Measurements from ENCODE around the gene SEC16A. TPM values are rescaled to one million over a fixed set of nuclear protein-coding genes. Genes with fewer than 3 reads are reported as not detected.

SEC16A gene
- total and polyA plus RNA-seq, 8 donors = 14.6 to 105 (median 45.4) TPM

- peaks cover 24 to 32% (median 31%) of the 10 kb centered on the region in 4 donors for H3K4me1 ChIP-seq
- H3K27me3 ChIP-seq = no peaks in the 10 kb centered on the region
- H3K4me3 ChIP-seq = no peak overlapping the region
- 72 to 83% (median 76%) methylated on average over 15 to 17 of the region's 17 CpGs for WGBS, 5 donors
- TF ChIP-seq, protein P1, sequence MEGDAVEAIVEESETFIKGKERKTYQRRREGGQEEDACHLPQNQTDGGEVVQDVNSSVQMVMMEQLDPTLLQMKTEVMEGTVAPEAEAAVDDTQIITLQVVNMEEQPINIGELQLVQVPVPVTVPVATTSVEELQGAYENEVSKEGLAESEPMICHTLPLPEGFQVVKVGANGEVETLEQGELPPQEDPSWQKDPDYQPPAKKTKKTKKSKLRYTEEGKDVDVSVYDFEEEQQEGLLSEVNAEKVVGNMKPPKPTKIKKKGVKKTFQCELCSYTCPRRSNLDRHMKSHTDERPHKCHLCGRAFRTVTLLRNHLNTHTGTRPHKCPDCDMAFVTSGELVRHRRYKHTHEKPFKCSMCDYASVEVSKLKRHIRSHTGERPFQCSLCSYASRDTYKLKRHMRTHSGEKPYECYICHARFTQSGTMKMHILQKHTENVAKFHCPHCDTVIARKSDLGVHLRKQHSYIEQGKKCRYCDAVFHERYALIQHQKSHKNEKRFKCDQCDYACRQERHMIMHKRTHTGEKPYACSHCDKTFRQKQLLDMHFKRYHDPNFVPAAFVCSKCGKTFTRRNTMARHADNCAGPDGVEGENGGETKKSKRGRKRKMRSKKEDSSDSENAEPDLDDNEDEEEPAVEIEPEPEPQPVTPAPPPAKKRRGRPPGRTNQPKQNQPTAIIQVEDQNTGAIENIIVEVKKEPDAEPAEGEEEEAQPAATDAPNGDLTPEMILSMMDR (IDR thresholded peaks at IDR 0.05) = no peak
- no peak for TF ChIP-seq POLR2A (IDR thresholded peaks at IDR 0.05)
- no peak for TF ChIP-seq EP300 (IDR thresholded peaks at IDR 0.05)
- no peak for TF ChIP-seq POLR2AphosphoS5 (IDR thresholded peaks at IDR 0.05)
- intact Hi-C loops (cut with DNase I; ENCODE audit: low total_unique reads) = no loop called here
- H3K36me3 ChIP-seq = peaks cover 55 to 66% (median 64%) of the 10 kb centered on the region in 4 donors
- no peak for DNase-seq
- no peak overlapping the region for H3K27ac ChIP-seq
- no peaks in the 10 kb centered on the region for H3K9me3 ChIP-seq
Observed at GRCh38 chr9:136441681-136442245, 41.1 kb downstream of the SEC16A start.

DNA sequence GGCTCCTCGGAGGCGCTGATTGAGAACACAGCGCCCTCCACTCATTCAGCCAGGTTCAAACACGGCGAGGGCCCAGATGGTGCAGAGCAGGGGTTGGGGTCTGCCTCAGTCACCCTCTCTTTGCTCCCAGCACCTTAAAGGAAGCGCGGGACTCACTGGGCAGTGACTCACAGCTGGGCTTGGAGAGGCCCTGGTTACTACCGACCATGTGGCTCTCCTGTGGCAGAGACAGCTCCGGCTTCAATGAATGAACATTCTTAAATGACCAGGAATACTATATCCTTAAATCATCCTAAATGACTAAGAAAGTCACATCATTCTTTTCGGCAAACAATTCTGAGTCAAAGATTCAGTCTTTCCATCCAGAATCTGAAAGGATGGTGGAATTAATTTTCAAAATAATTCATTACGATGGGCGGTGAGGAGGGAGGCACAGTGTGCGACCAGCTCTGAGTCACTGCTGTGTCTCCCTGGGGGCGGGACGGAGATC is 41.6 kb downstream of the SEC16A start:
- DNase-seq = no peak
- Histone ChIP-seq H3K9me3 (no peaks in the 10 kb centered on the region), H3K27ac (no peak overlapping the region), H3K4me1 (peaks cover 24 to 37% (median 34%) of the 10 kb centered on the region in 4 donors), H3K4me3 (no peak overlapping the region), H3K27me3 (no peaks in the 10 kb centered on the region), H3K36me3 (peaks cover 50 to 66% (median 60%) of the 10 kb centered on the region in 4 donors)
- intact Hi-C loops (cut with DNase I; ENCODE audit: low total_unique reads) = no loop called here
- WGBS, 5 donors = 86 to 93% (median 90%) methylated on average over 15 of the region's 15 CpGs
- TF ChIP-seq POLR2AphosphoS5 (IDR thresholded peaks at IDR 0.05) (no peak), EP300 (IDR thresholded peaks at IDR 0.05) (no peak)

DNA sequence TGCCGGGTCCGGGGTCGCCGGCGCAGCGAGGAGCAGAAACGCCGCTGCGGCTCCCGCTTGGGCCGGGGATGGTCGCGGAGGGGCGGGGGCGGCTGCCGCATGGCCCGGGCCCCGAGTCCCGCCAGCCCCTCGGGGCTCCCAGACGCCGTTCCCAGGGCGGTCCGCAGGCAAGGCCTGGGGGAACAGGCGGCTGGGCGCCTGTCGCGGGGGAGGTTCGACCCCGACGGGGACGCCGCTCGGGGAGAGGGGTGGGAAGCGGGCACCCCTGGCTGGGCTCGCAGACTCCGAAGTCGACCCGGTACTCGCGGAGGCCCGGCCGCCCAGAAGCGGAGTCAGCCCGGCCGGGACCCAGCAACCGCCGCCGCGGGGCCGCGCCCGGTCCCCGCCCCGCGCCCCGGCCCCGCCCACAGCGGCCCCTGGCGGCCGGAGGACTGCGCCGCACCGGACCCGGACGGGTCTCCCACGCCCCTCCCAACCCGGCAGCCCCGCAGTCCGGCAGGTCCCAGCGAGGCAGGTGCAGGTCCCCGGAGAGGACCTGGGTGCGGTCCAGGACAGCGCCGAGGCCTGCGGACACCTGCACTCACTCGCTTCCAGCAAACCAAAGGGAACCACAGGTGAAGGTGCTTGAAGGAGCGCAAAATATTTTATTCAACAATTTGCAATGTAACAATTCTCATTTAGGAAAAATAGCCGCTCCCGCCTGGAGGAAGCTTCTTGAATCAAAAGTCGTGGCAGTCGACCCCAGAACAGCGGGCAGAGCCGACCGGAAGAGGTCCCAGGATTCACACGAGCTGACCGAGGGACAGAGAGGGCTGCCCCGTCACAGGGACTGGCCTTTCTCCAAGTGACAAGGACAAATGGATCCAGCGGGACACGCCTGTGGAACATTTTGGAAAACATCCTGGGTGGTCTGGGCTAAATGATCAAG is 43.1 kb downstream of the SEC16A start, which contains the start of gene INPP5E:
Gene INPP5E (minus strand): TSS at position 365 of the 928 bp plus-strand sequence. CDS start 426 bp downstream, outside the sequence.
- Histone ChIP-seq H3K36me3 (peaks cover 38 to 62% (median 52%) of the 10 kb centered on the region in 4 donors), H3K9me3 (no peaks in the 10 kb centered on the region), H3K27me3 (no peaks in the 10 kb centered on the region), H3K27ac (peak within 1 kb of the TSS; percentile 66 to 84 (median 80)), H3K4me3 (peak within 1 kb of the TSS; percentile 91 to 98 (median 95)), H3K4me1 (peaks cover 24 to 44% (median 38%) of the 10 kb centered on the region in 4 donors)
- DNase-seq = peak; percentile 82 to 90
- intact Hi-C loops (cut with DNase I; ENCODE audit: low total_unique reads) = no loop called here
- TF ChIP-seq POLR2AphosphoS5 (IDR thresholded peaks at IDR 0.05) (peak in 1 of 3 donors; percentile 8), EP300 (IDR thresholded peaks at IDR 0.05) (no peak)
- TF ChIP-seq, protein P1 (IDR thresholded peaks at IDR 0.05) = peak in 4 of 7 experiments; percentile 23 to 90 (median 58)
- WGBS, 5 donors = 6 to 22% (median 9%) methylated on average over 19 to 90 of the region's 90 CpGs

DNA sequence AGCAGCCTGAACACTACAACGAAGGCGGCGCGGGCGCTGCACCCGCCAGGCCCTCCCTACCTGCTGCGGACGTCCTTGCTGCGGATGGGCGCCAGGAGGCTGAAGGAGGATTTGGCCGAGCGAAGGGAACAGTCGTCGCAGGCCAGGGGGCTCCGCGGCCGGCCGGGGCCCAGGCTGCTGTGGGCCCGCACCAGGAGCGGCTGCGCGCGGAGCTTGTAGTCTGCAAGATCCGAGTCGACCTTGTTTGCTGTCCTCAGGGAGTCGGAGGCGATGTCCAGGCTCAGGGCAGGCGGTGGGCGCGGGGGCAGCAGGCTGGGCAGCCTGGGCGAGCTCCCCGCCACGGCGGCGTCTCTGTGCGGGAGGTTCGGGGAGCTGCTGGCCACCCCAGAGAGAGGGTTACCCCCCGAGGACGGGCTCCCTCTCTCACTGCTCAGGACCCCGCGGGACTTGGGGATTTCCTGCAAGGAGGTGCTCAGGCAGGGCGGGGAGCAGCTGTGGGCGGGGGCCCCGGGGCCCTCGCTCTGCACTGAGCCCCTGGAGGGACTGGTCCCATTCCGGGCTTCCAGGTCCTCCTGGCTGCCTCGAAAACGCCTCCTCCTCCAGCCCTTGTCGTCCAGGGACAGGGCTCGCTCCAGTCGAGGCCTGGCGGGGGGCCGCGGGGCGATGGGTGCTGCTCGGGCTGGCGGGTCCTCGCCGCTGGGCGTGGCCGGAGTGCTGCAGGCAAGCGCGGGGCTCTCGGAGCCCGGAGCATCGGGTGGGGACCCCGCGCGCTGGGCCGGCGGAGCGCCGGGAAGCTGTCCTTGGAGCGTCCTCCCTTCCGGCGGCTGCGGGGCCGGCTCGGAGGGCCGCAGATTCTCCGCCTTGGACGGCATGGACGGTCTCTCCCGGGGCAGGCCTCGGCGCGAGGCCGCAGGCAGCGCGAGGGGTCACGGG is 44.0 kb downstream of the SEC16A start:
- Histone ChIP-seq H3K36me3 (peaks cover 28 to 61% (median 51%) of the 10 kb centered on the region in 4 donors), H3K27me3 (no peaks in the 10 kb centered on the region), H3K4me1 (peaks cover 24 to 44% (median 38%) of the 10 kb centered on the region in 4 donors), H3K4me3 (peak overlapping the region; percentile 91 to 98 (median 95)), H3K27ac (peak overlapping the region; percentile 66 to 84 (median 80)), H3K9me3 (no peaks in the 10 kb centered on the region)
- intact Hi-C loops (cut with DNase I; ENCODE audit: low total_unique reads) = no loop called here
- 1% methylated on average over 23 to 91 of the region's 91 CpGs for WGBS, 5 donors
- peak in 1 of 2 donors; percentile 67 for DNase-seq
- TF ChIP-seq POLR2AphosphoS5 (IDR thresholded peaks at IDR 0.05) (no peak), EP300 (IDR thresholded peaks at IDR 0.05) (no peak), POLR2A (IDR thresholded peaks at IDR 0.05) (no peak)
- TF ChIP-seq, protein P1 (IDR thresholded peaks at IDR 0.05) = no peak

Measured in stomach (tissue), 9 donors.